GM21447 (cell line): ENCODE measurements around the gene IQCH.
"Not testable (repeated sequence)": the region's sequence is repeated elsewhere in the genome, so short reads cannot be mapped to it uniquely, and the experiment has no call there.

Experiments
- ATAC-seq: cut with Tn5 transposase; IDR thresholded peaks from one replicate; pipeline ENCODE4 v1.9.1; 2021; ENCODE audit not compliant: unreplicated experiment

Gene IQCH

GRCh38 chr15:67433495-67434099 lies 179.0 kb downstream of the IQCH start:
- ATAC-seq = no peak

GRCh38 chr15:67436351-67437250 lies 182.0 kb downstream of the IQCH start:
- not testable (repeated sequence) for ATAC-seq

GRCh38 chr15:67444100-67444499 lies 189.5 kb downstream of the IQCH start:
- ATAC-seq = no peak

- no peak for ATAC-seq
Measured at GRCh38 chr15:67446449-67446848, 191.9 kb downstream of the IQCH start.

GRCh38 chr15:67448372-67448771 lies 193.8 kb downstream of the IQCH start:
- ATAC-seq = not testable (repeated sequence)

GRCh38 chr15:67453703-67454102 lies 199.1 kb downstream of the IQCH start:
- ATAC-seq = not testable (repeated sequence)

GRCh38 chr15:67456677-67457529 lies 202.3 kb downstream of the IQCH start:
- ATAC-seq = no peak

- no peak for ATAC-seq
Measured at GRCh38 chr15:67458331-67459029, 203.9 kb downstream of the IQCH start.

GRCh38 chr15:67460521-67460920 lies 205.9 kb downstream of the IQCH start:
- no peak for ATAC-seq

- ATAC-seq = no peak
Measured at GRCh38 chr15:67461735-67462134, 207.1 kb downstream of the IQCH start.

- no peak for ATAC-seq
Measured at GRCh38 chr15:67462875-67463274, 208.3 kb downstream of the IQCH start.

- no peak for ATAC-seq
Measured at GRCh38 chr15:67463488-67463887, 208.9 kb downstream of the IQCH start.

GRCh38 chr15:67465196-67465952 lies 210.8 kb downstream of the IQCH start:
- no peak for ATAC-seq

- no peak for ATAC-seq
Measured at GRCh38 chr15:67468416-67468815, 213.8 kb downstream of the IQCH start.

GRCh38 chr15:67469680-67470079 lies 215.1 kb downstream of the IQCH start:
- no peak for ATAC-seq

GRCh38 chr15:67472957-67473356 lies 218.4 kb downstream of the IQCH start:
- ATAC-seq = no peak

GRCh38 chr15:67474405-67475110 lies 220.0 kb downstream of the IQCH start:
- ATAC-seq = no peak

GRCh38 chr15:67479781-67480505 lies 225.4 kb downstream of the IQCH start:
- ATAC-seq = no peak

- no peak for ATAC-seq
Measured at GRCh38 chr15:67480741-67481140, 226.2 kb downstream of the IQCH start.
